HCT116 (cell line): ENCODE data around the gene PFKFB2. TPM values are rescaled to one million over a fixed set of nuclear protein-coding genes. Genes with fewer than 3 reads are reported as not detected.
"Not testable (repeated sequence)": the region's sequence is repeated elsewhere in the genome, so short reads cannot be mapped to it uniquely, and the experiment has no call there.

Experiments used
- ATAC-seq: fragments of 200-7000 bp; cut with Tn5 transposase; 2 replicates; pipeline ENCODE4 v1.9.1; 2020; ENCODE audit warnings: mild to moderate bottlenecking, moderate library complexity
- BruUV-seq: library from RNA; stranded (reverse); fragments of 400-500 nt; replicated peaks from 2 replicates; lab custom pipeline; 2021; lab: Mats Ljungman, UMichigan
- CTCF ChIA-PET: fragments of 300-600 bp; sonication (Branson Sonifier 250); formaldehyde crosslinking; loops from one replicate; lab custom pipeline; 2021; ENCODE audit warnings: antibody characterized with exemption; lab: Charles Lee
- POLR2A ChIA-PET: fragments of 300-600, 350-600 bp; sonication (Branson Sonifier 250); formaldehyde crosslinking; loops from one replicate; lab custom pipeline; 2021; ENCODE audit warnings: antibody characterized with exemption; lab: Charles Lee
- RAD21 ChIA-PET, 2 experiments: fragments of 300-600 bp; sonication (Branson Sonifier 250); formaldehyde crosslinking; loops; one replicate each; lab custom pipeline; 2023; ENCODE audit warnings: low total read pairs in 2 of 2; ENCODE audit not compliant: uncharacterized antibody in 2 of 2, unreplicated experiment in 2 of 2, low non-redundant PET in 1 of 2; lab: Charles Lee
- DNase-seq: peaks from one replicate; pipeline ENCODE4 v3.0.0-alpha.2; 2010; ENCODE audit warnings: low read depth, low spot score
- H2AFZ ChIP-seq: fragments of 200-600 bp; shearing (Covaris generic), sonication (generic); 2 replicates; pipeline ENCODE4 v1.6.1; 2017; ENCODE audit warnings: low read depth, mixed run types, mixed read lengths, antibody characterized with exemption, low read length; ENCODE audit not compliant: poor library complexity, severe bottlenecking
- H3K27ac ChIP-seq: 2 replicates; pipeline ENCODE4 v1.5.1; 2012; ENCODE audit warnings: low read depth, low read length
- H3K27me3 ChIP-seq: fragments of 200-600 bp; sonication (generic); 2 replicates; pipeline ENCODE4 v1.6.1; 2016; ENCODE audit warnings: mixed run types, low read length, mixed read lengths; ENCODE audit not compliant: insufficient read depth
- H3K36me3 ChIP-seq, 2 experiments: fragments of 200-500 bp in 1 of 2; fragments of 200-600 bp in 1 of 2; sonication (Bioruptor generic) in 1 of 2; sonication (generic) in 1 of 2; 2 replicates each; pipeline versions ENCODE4 v1.5.1 to v1.6.1; 2014 to 2016; ENCODE audit warnings: low read length in 2 of 2, inconsistent platforms in 1 of 2, mixed read lengths in 1 of 2, mixed run types in 1 of 2; ENCODE audit not compliant: insufficient read depth in 2 of 2, control insufficient read depth in 1 of 2
- H3K4me1 ChIP-seq, 2 experiments: fragments of 200-600 bp in 1 of 2; sonication (generic) in 1 of 2; 2 replicates each; pipeline versions ENCODE4 v1.5.1 to v1.6.1; 2012 to 2017; ENCODE audit warnings: low read length in 2 of 2, inconsistent platforms in 1 of 2, mild to moderate bottlenecking in 1 of 2, mixed read lengths in 1 of 2, mixed run types in 1 of 2, moderate library complexity in 1 of 2; ENCODE audit not compliant: insufficient read depth in 2 of 2, control insufficient read depth in 1 of 2
- H3K4me2 ChIP-seq: fragments of 200-600 bp; sonication (generic); 2 replicates; pipeline ENCODE4 v1.6.1; 2017; ENCODE audit warnings: mixed run types, low read length, mixed read lengths
- H3K4me3 ChIP-seq, 2 experiments: fragments of 200-600 bp in 1 of 2; sonication (generic) in 1 of 2; replicated peaks in 1 of 2; 2 replicates each; pipeline ENCODE4 v1.5.1; 2011 to 2016; ENCODE audit warnings: low read length in 2 of 2, control low read depth in 1 of 2, low read depth in 1 of 2, mild to moderate bottlenecking in 1 of 2, mixed read lengths in 1 of 2, mixed run types in 1 of 2
- H3K79me2 ChIP-seq: fragments of 200-600 bp; sonication (generic); 2 replicates; pipeline ENCODE4 v1.6.1; 2017; ENCODE audit warnings: mild to moderate bottlenecking, mixed run types, low read length, moderate library complexity, mixed read lengths; ENCODE audit not compliant: insufficient read depth
- H3K9ac ChIP-seq: fragments of 200-600 bp; sonication (generic); 2 replicates; pipeline ENCODE4 v1.6.1; 2016; ENCODE audit warnings: low read length, mixed read lengths
- H3K9me2 ChIP-seq: fragments of 200-600 bp; sonication (generic), shearing (Covaris generic); 2 replicates; pipeline ENCODE4 v1.6.1; 2017; ENCODE audit warnings: mixed run types, mild to moderate bottlenecking, moderate library complexity; ENCODE audit not compliant: insufficient read depth
- H3K9me3 ChIP-seq, 2 experiments: fragments of 200-500 bp in 1 of 2; fragments of 200-600 bp in 1 of 2; sonication (Bioruptor generic) in 1 of 2; sonication (generic) in 1 of 2; 2 replicates each; pipeline ENCODE4 v1.6.1; 2014 to 2017; ENCODE audit warnings: low read length in 2 of 2, mixed read lengths in 2 of 2, inconsistent platforms in 1 of 2, low read depth in 1 of 2, mild to moderate bottlenecking in 1 of 2, mixed run types in 1 of 2, moderate library complexity in 1 of 2; ENCODE audit not compliant: control insufficient read depth in 1 of 2, insufficient read depth in 1 of 2
- H4K20me1 ChIP-seq: fragments of 200-600 bp; sonication (generic), shearing (Covaris generic); 2 replicates; pipeline ENCODE4 v1.6.1; 2017; ENCODE audit warnings: mixed run types, mild to moderate bottlenecking, moderate library complexity; ENCODE audit not compliant: insufficient read depth
- CBX3 ChIP-seq: IDR thresholded peaks from 2 replicates; pipeline ENCODE4 v1.6.1; 2012; ENCODE audit warnings: low read depth
- CEBPB ChIP-seq: IDR thresholded peaks from 2 replicates; pipeline ENCODE4 v1.6.1; 2012; ENCODE audit warnings: low read depth
- EGR1 ChIP-seq: IDR thresholded peaks from 2 replicates; pipeline ENCODE4 v1.6.1; 2012; ENCODE audit warnings: low read depth
- FOSL1 ChIP-seq: IDR thresholded peaks from 2 replicates; pipeline ENCODE4 v1.6.1; 2012; ENCODE audit warnings: low read depth
- JUND ChIP-seq: IDR thresholded peaks from 2 replicates; pipeline ENCODE4 v1.6.1; 2012
- MAX ChIP-seq: IDR thresholded peaks from 2 replicates; pipeline ENCODE4 v1.6.1; 2012
- RAD21 ChIP-seq: IDR thresholded peaks from 2 replicates; pipeline ENCODE4 v1.6.1; 2012; ENCODE audit warnings: low read depth, mild to moderate bottlenecking
- SP1 ChIP-seq: IDR thresholded peaks from 2 replicates; pipeline ENCODE4 v1.6.1; 2012; ENCODE audit warnings: low read depth
- ZFX ChIP-seq: fragments of 450-650 bp; IDR thresholded peaks from 2 replicates; pipeline ENCODE4 v1.6.1; 2017
- ZNF274 ChIP-seq: fragments of 200-500 bp; sonication (Bioruptor generic); IDR thresholded peaks from 2 replicates; pipeline ENCODE4 v1.6.1; 2014; ENCODE audit warnings: mild to moderate bottlenecking, low read depth, low read length, inconsistent platforms
- intact Hi-C: fragments of 100-400 bp; cut with micrococcal nuclease; formaldehyde crosslinking; loops from 2 replicates; pipeline ENCODE4 v1.10.0; 2022
- total RNA-seq: library from RNA; stranded (reverse); gene quantifications from one replicate; pipeline ENCODE4 v1.2.1, GENCODE V29; 2021; ENCODE audit not compliant: unreplicated experiment

Gene PFKFB2
- total RNA-seq, 1 experiment from 2014 or later = 13.9 TPM

GRCh38 chr1:207041397-207041796, 11.7 kb upstream of the PFKFB2 start:
- intact Hi-C loops, H3K9me2 ChIP-seq, H2AFZ ChIP-seq, CTCF ChIA-PET, H3K27me3 ChIP-seq, H3K4me3 ChIP-seq, H3K27ac ChIP-seq, ATAC-seq, H3K9me3 ChIP-seq, H3K36me3 ChIP-seq, BruUV-seq, H3K9ac ChIP-seq, H3K4me2 ChIP-seq, DNase-seq, H4K20me1 ChIP-seq, RAD21 ChIA-PET: not testable (repeated sequence)
- POLR2A ChIA-PET = interaction anchor here (1.3 kb wide), 1 partner anchor 9 kb away, joined by 4 read pairs; the partner anchor contains the start of gene C1orf116
- Histone ChIP-seq H3K4me1 (peaks cover 0 to 14% of the 10 kb centered on the region in 2 experiments; a peak in 2 of 4 replicates), H3K79me2 (peaks cover 29% of the 10 kb centered on the region)

GRCh38 chr1:207045453-207045852, 7.6 kb upstream of the PFKFB2 start:
- POLR2A ChIA-PET = interaction anchor here (1.5 kb wide), 1 partner anchor 13 kb away, joined by 5 read pairs; the partner anchor contains the start of gene C1orf116
- intact Hi-C loops = no loop called here
- Histone ChIP-seq H3K9ac (no peak overlapping the region), H3K4me3 (no peak overlapping the region)
- TF ChIP-seq ZFX (no peak), ZNF274 (no peak), JUND (no peak), CBX3 (no peak), FOSL1 (no peak), MAX (no peak), EGR1 (no peak), RAD21 (no peak), CEBPB (no peak), SP1 (no peak)
- TF ChIP-seq, all 23 proteins: peak for 0
- Histone ChIP-seq H3K4me2 (no peak overlapping the region), H4K20me1 (peaks cover 8% of the 10 kb centered on the region; the same call in 1 of the 2 replicates), H2AFZ (no peak overlapping the region), H3K4me1 (peaks cover 4 to 11% of the 10 kb centered on the region in 2 experiments; a peak in 3 of 4 replicates), H3K9me2 (no peaks in the 10 kb centered on the region), H3K27me3 (no peaks in the 10 kb centered on the region), H3K9me3 (no peaks in the 10 kb centered on the region), H3K79me2 (peaks cover 70% of the 10 kb centered on the region), H3K36me3 (peaks cover 14 to 30% of the 10 kb centered on the region in 2 experiments), H3K27ac (no peak overlapping the region)
- DNase-seq (no peak), ATAC-seq (no peak)
- BruUV-seq = no TSS peak
- CTCF ChIA-PET = no interaction called here
- RAD21 ChIA-PET = no interaction called here
